Mammary epithelial cell (primary cell): ENCODE data around the gene PNP.

Source experiments
- CTCF ChIP-seq, 2 donors: IDR thresholded peaks in 1 of 2; conservative IDR thresholded peaks in 1 of 2; 2 replicates each; pipeline ENCODE4 v1.5.1; 2011 to 2012; ENCODE audit warnings: inconsistent platforms in 2 of 2, low read length in 2 of 2, mild to moderate bottlenecking in 2 of 2, control low read depth in 1 of 2, low read depth in 1 of 2; ENCODE audit not compliant: insufficient read depth in 1 of 2; ENCODE audit errors: extremely low read depth in 1 of 2
- EZH2 ChIP-seq: IDR thresholded peaks from 2 replicates; pipeline ENCODE4 v1.6.1; 2012; ENCODE audit warnings: low read length, inconsistent platforms, borderline replicate concordance

- no peak for TF ChIP-seq CTCF (conservative IDR thresholded peaks at IDR 0.05 in 1 of 2, IDR thresholded peaks at IDR 0.05 in 1 of 2; ENCODE audit: extremely low read depth in 1 of 2, insufficient read depth in 1 of 2, low read depth in 1 of 2, low read length in 2 of 2)
- TF ChIP-seq EZH2: no peak
Measured at GRCh38 chr14:20524027-20524426, 54.8 kb downstream of the PNP start.
